T-helper 1 cell treated with Interleukin-12 subunit alpha and Interleukin-12 subunit beta and Interleukin-4 antibody, amounts not matched to agents 30 μg/mL and 1 μg/mL, for 36 hours (primary cell): Measurements from ENCODE around the gene DPY19L1.
"Not testable (repeated sequence)": the region's sequence is repeated elsewhere in the genome, so short reads cannot be mapped to it uniquely, and the experiment has no call there.

ENCODE experiments used
- H3K27ac Mint-ChIP-seq: one replicate; pipeline ENCODE4 v1.8.0; 2021; ENCODE audit warnings: mild to moderate bottlenecking, mixed read lengths
- H3K27me3 Mint-ChIP-seq: one replicate; pipeline ENCODE4 v1.8.0; 2021; ENCODE audit warnings: low read depth, mixed read lengths
- H3K36me3 Mint-ChIP-seq: one replicate; pipeline ENCODE4 v1.8.0; 2021; ENCODE audit warnings: low read depth, mixed read lengths
- H3K4me1 Mint-ChIP-seq: one replicate; pipeline ENCODE4 v1.8.0; 2021; ENCODE audit warnings: low read depth, mixed read lengths
- H3K4me3 Mint-ChIP-seq: one replicate; pipeline ENCODE4 v1.8.0; 2021; ENCODE audit warnings: mild to moderate bottlenecking, moderate library complexity, mixed read lengths
- H3K9me3 Mint-ChIP-seq: one replicate; pipeline ENCODE4 v1.8.0; 2021; ENCODE audit warnings: mixed read lengths

The DPY19L1 gene

GRCh38 chr7:34984140-34984539, 53.1 kb downstream of the DPY19L1 start:
- H3K4me1 Mint-ChIP-seq, H3K27ac Mint-ChIP-seq, H3K36me3 Mint-ChIP-seq, H3K9me3 Mint-ChIP-seq, H3K27me3 Mint-ChIP-seq, H3K4me3 Mint-ChIP-seq: not testable (repeated sequence)

- Mint-ChIP-seq H3K27ac (no peak overlapping the region), H3K36me3 (no peaks in the 10 kb centered on the region), H3K9me3 (no peaks in the 10 kb centered on the region), H3K4me1 (no peaks in the 10 kb centered on the region), H3K27me3 (no peaks in the 10 kb centered on the region), H3K4me3 (no peak overlapping the region)
These were observed 54.8 kb downstream of the DPY19L1 start for GRCh38 chr7:34982371-34983019.

DNA sequence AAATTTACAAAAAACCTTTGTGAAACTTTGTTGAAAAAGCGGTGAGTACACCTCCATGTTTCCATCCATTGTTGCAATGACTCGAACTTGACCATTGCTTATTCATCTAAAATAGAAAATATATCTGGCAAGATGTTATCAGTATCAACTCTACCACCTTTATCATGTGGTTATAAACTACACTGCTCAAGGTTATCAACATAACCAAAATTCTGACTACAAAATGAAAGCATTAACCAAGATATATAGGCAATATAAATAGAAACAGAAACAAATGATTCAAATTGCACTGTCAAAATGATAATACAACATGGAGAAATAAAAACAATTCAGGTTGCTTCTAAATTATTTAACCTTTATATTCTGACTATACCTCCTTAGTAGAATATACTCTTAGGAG, 58.2 kb downstream of the DPY19L1 start:
- not testable (repeated sequence) for H3K4me1 Mint-ChIP-seq, H3K9me3 Mint-ChIP-seq, H3K27ac Mint-ChIP-seq, H3K27me3 Mint-ChIP-seq, H3K36me3 Mint-ChIP-seq, H3K4me3 Mint-ChIP-seq

GRCh38 chr7:34973400-34973760, 63.9 kb downstream of the DPY19L1 start:
- Mint-ChIP-seq H3K9me3 (no peaks in the 10 kb centered on the region), H3K27ac (no peak overlapping the region), H3K4me3 (no peak overlapping the region), H3K27me3 (no peaks in the 10 kb centered on the region), H3K36me3 (peaks cover 2% of the 10 kb centered on the region), H3K4me1 (peaks cover 3% of the 10 kb centered on the region)

DNA sequence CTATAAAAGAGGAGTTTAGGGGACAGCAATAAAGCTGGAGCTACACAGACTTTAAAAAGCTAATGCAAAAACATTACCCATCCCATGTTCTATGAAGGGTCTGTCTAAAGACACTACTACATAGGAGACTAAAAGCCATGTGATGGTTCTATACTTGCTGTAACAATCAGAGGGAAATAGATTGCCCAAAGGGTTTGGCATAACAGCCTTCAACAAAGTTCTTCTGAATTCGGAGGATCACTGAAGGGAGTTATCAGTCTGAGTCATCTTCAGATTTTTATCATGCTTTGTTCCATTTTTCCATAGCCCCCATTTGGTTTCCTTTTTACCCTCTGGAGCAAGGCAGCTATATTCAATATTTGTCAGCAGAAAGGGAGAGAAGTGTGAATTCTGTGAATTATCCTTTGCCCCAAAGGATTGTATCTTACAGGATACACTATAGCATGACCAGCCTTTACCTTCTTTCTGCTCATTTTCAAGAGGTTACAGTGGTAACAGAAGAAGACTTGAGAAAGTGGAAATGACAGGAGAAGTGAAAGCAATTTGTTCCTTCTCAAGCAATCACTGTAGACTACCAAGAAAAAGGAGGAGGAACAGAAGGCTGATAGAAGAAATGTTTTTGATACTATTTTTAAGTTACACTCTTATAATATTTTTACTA, 64.4 kb downstream of the DPY19L1 start:
- not testable (repeated sequence) for H3K36me3 Mint-ChIP-seq, H3K9me3 Mint-ChIP-seq, H3K27me3 Mint-ChIP-seq, H3K4me1 Mint-ChIP-seq, H3K4me3 Mint-ChIP-seq, H3K27ac Mint-ChIP-seq

DNA sequence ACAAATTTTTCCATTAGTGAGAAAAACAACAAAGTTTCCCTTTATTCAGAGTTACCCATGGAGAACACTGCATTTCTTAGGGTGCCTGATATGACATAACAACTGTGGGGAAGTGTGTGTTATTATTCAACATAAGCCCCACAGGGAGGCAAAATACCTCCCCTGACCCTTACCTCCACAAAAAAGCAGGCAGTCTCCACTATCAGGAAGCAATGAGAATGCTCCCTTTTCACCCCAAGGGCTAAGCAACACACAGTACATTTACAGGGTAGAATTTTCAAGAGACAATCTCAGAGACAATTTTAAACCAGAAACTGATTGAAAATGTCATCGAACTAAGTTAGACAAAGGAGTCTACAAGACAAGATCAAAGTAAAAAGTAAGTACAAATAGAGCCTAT, 69.5 kb downstream of the DPY19L1 start:
- H3K36me3 Mint-ChIP-seq, H3K27me3 Mint-ChIP-seq, H3K27ac Mint-ChIP-seq, H3K4me1 Mint-ChIP-seq, H3K4me3 Mint-ChIP-seq, H3K9me3 Mint-ChIP-seq: not testable (repeated sequence)

DNA sequence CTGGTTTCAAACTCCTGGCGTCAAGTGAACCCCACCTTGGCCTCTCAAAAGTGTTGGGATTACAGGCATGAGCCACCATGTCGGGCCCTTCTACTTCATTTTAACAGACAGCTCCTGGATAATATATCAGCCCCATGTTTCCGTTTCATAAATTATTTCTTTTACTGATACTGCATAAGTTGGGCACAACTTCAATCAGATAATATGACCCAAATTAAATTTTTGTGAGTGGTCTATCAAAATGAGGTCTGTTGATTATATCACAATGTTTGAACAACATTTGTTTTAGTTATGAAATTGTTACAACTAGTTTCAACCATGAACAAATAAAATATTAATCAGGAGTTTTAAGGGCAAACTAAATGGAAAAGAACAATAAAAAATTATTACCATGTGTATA, 70.8 kb downstream of the DPY19L1 start:
- H3K36me3 Mint-ChIP-seq, H3K4me1 Mint-ChIP-seq, H3K27me3 Mint-ChIP-seq, H3K27ac Mint-ChIP-seq, H3K9me3 Mint-ChIP-seq, H3K4me3 Mint-ChIP-seq: not testable (repeated sequence)

- Mint-ChIP-seq H3K36me3 (no peaks in the 10 kb centered on the region), H3K4me3 (no peak overlapping the region)
These were observed 79.3 kb downstream of the DPY19L1 start for GRCh38 chr7:34958021-34958420.

DNA sequence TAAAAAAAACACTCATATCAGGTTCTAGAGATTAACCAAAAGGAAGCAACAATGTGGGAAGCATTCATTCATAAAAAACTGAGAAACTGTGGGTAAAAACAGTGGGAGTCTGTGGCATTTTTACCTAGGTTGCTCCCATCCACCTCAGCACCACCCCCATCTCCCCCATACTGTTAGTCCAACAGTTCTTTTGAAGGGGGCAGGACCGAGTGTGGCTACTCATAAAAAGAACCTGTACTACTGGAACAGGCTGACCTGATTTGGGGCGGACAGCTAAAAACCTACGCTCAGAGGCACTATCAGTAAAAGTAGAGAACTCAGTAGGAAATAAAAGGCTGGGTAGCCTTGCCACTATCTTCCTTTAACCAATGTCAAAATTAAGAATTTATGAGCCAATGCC, 84.5 kb downstream of the DPY19L1 start:
- H3K36me3 Mint-ChIP-seq: no peaks in the 10 kb centered on the region
- H3K27me3 Mint-ChIP-seq: no peaks in the 10 kb centered on the region
- H3K9me3 Mint-ChIP-seq: no peaks in the 10 kb centered on the region
- H3K4me1 Mint-ChIP-seq: no peaks in the 10 kb centered on the region
- no peak overlapping the region for H3K27ac Mint-ChIP-seq
- H3K4me3 Mint-ChIP-seq: no peak overlapping the region

More at GRCh38 chr7:34958021-34958420, 79.3 kb downstream of the DPY19L1 start:
- Mint-ChIP-seq H3K9me3 (no peaks in the 10 kb centered on the region), H3K27me3 (no peaks in the 10 kb centered on the region), H3K4me1 (no peaks in the 10 kb centered on the region), H3K27ac (no peak overlapping the region)

- H3K27ac Mint-ChIP-seq: no peak overlapping the region
- H3K4me1 Mint-ChIP-seq: no peaks in the 10 kb centered on the region
These were observed 87.9 kb downstream of the DPY19L1 start for GRCh38 chr7:34949361-34949760.

GRCh38 chr7:34947427-34947826, 89.9 kb downstream of the DPY19L1 start:
- H3K9me3 Mint-ChIP-seq, H3K36me3 Mint-ChIP-seq, H3K27ac Mint-ChIP-seq, H3K4me1 Mint-ChIP-seq, H3K27me3 Mint-ChIP-seq, H3K4me3 Mint-ChIP-seq: not testable (repeated sequence)

More at GRCh38 chr7:34949361-34949760, 87.9 kb downstream of the DPY19L1 start:
- Mint-ChIP-seq H3K36me3 (no peaks in the 10 kb centered on the region), H3K27me3 (no peaks in the 10 kb centered on the region), H3K9me3 (no peaks in the 10 kb centered on the region), H3K4me3 (no peak overlapping the region)

- Mint-ChIP-seq H3K27me3 (no peaks in the 10 kb centered on the region), H3K4me3 (no peak overlapping the region), H3K4me1 (no peaks in the 10 kb centered on the region), H3K9me3 (no peaks in the 10 kb centered on the region), H3K36me3 (no peaks in the 10 kb centered on the region), H3K27ac (no peak overlapping the region)
These were observed 90.8 kb downstream of the DPY19L1 start for GRCh38 chr7:34946486-34946885.

DNA sequence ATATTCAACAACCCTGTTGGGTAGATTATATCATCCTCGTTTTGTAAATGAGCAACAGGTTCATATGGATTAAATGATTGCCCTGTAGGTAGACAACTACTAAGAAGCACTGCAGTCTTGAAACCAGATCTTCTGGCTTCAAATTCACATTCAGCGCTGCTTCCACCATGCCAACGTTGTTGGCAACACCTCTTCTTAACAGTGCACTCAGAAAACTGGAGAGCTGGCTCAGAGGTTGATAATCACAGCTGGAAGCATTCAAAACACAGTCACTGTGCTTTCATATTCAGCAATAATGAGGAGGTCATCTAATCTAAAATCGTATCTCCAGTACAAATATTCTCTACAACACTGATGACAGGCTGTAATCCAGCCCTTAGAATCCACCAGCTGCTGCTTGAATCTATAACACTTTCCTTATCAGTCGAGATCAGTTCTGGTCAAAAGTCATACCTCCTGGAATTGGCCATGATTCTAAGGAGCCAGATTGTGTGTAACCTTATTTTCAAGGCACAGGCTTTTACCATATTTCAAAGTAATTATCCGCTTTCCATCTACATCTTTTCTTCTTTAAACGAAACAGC, 91.3 kb downstream of the DPY19L1 start:
- H3K27me3 Mint-ChIP-seq, H3K36me3 Mint-ChIP-seq, H3K27ac Mint-ChIP-seq, H3K9me3 Mint-ChIP-seq, H3K4me3 Mint-ChIP-seq, H3K4me1 Mint-ChIP-seq: not testable (repeated sequence)

- Mint-ChIP-seq H3K27me3 (no peaks in the 10 kb centered on the region), H3K27ac (no peak overlapping the region)
These were observed 98.1 kb downstream of the DPY19L1 start for GRCh38 chr7:34939175-34939574.

DNA sequence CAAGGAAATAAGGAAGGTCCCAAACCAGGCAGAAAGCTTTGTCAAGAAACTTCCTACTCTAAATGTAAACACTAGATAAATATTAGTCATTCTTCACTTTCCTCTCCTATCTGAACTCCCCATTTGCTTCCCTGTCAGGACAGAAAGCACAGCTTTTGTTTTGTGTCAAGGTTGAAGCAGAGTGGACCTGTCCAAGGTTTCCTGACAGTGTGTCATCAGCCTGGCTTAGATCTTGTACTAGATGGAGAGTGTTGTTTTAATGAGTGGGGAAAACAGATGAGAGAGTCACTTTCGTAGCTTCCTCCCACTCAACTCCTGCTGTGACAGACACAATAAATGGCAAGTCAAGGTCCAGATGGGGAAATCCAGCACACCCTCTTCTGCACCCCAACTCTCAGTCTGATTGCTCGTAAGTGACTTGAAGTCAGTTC, 101.5 kb downstream of the DPY19L1 start:
- not testable (repeated sequence) for H3K36me3 Mint-ChIP-seq, H3K9me3 Mint-ChIP-seq, H3K27me3 Mint-ChIP-seq, H3K27ac Mint-ChIP-seq, H3K4me1 Mint-ChIP-seq, H3K4me3 Mint-ChIP-seq

More at GRCh38 chr7:34939175-34939574, 98.1 kb downstream of the DPY19L1 start:
- Mint-ChIP-seq H3K9me3 (no peaks in the 10 kb centered on the region), H3K36me3 (peaks cover 4% of the 10 kb centered on the region), H3K4me1 (no peaks in the 10 kb centered on the region), H3K4me3 (no peak overlapping the region)
